Thoracic aorta (tissue), 2 donors: ENCODE results near the gene DPH3. TPM values are rescaled to one million over a fixed set of nuclear protein-coding genes. Genes with fewer than 3 reads are reported as not detected.

Source experiments
- ATAC-seq: fragments of 150-250 bp; one replicate; pipeline ENCODE4 v1.8.0; 2017; ENCODE audit warnings: low read depth; ENCODE audit not compliant: insufficient number of reproducible peaks, low FRiP score
- DNase-seq: peaks from one replicate; pipeline ENCODE4 v3.0.0-alpha.2; 2020; ENCODE audit warnings: low spot score
- H3K27ac ChIP-seq, 2 donors: fragments of 200-600 bp; sonication (generic); 1 replicate in 1 of 2; 2 replicates in 1 of 2; pipeline ENCODE4 v1.5.1; 2016; ENCODE audit warnings: mild to moderate bottlenecking in 2 of 2, moderate library complexity in 2 of 2
- H3K27me3 ChIP-seq: fragments of 200-600 bp; sonication (generic); replicated peaks from 2 replicates; pipeline ENCODE4 v1.6.0; 2016; ENCODE audit warnings: mild to moderate bottlenecking; ENCODE audit not compliant: insufficient read depth
- H3K36me3 ChIP-seq: fragments of 200-600 bp; sonication (generic); one replicate; pipeline ENCODE4 v1.5.1; 2016
- H3K4me1 ChIP-seq, 2 donors: fragments of 200-600 bp; sonication (generic); 1 replicate in 1 of 2; 2 replicates in 1 of 2; pipeline versions ENCODE4 v1.5.1 to v1.6.0; 2016; ENCODE audit warnings: low read depth in 2 of 2, mild to moderate bottlenecking in 1 of 2; ENCODE audit not compliant: control insufficient read depth in 1 of 2
- H3K4me3 ChIP-seq: fragments of 200-600 bp; sonication (generic); 2 replicates; pipeline ENCODE4 v1.5.1; 2016; ENCODE audit warnings: mild to moderate bottlenecking
- H3K9me3 ChIP-seq: fragments of 200-600 bp; sonication (generic); 2 replicates; pipeline ENCODE4 v1.5.1; 2016
- total RNA-seq, 2 donors: library from RNA; depleted of rRNA; stranded (reverse); fragments of >200 nt; gene quantifications; one replicate each; pipeline versions ENCODE4 v1.1.0 to v1.2.3, GENCODE V29; 2016
- TF ChIP-seq, protein P1 (sequence below): fragments of 200-600 bp; sonication (generic); IDR thresholded peaks from one replicate; pipeline ENCODE4 v1.5.1; 2019; ENCODE audit warnings: antibody characterized with exemption

DPH3 gene
- total RNA-seq, 2 donors from 2014 or later: 14.4 to 29.3 TPM

DNA sequence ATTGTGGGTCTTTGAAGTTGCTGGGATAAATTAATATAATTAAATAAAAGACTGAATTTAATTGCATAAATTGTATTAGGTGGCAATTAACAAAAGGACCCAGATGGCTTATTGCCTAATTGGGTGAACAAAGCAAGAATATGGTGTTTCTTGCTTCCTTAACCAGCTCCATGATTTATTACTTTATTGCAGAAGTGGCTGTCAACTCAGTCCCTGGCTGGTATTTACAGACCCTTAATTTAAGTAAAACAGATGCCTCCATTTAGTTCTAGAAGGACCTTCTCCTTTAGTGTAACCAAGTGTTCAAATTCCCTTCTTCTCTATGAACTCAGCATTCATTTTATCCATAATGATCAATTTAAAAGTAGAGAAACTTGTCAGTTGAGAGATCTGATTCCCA, 35.1 kb downstream of the DPH3 start:
- Histone ChIP-seq H3K4me3 (no peak overlapping the region), H3K27ac (no peak overlapping the region), H3K36me3 (no peaks in the 10 kb centered on the region), H3K27me3 (no peaks in the 10 kb centered on the region), H3K9me3 (no peaks in the 10 kb centered on the region), H3K4me1 (no peaks in the 10 kb centered on the region)
- TF ChIP-seq, protein P1, sequence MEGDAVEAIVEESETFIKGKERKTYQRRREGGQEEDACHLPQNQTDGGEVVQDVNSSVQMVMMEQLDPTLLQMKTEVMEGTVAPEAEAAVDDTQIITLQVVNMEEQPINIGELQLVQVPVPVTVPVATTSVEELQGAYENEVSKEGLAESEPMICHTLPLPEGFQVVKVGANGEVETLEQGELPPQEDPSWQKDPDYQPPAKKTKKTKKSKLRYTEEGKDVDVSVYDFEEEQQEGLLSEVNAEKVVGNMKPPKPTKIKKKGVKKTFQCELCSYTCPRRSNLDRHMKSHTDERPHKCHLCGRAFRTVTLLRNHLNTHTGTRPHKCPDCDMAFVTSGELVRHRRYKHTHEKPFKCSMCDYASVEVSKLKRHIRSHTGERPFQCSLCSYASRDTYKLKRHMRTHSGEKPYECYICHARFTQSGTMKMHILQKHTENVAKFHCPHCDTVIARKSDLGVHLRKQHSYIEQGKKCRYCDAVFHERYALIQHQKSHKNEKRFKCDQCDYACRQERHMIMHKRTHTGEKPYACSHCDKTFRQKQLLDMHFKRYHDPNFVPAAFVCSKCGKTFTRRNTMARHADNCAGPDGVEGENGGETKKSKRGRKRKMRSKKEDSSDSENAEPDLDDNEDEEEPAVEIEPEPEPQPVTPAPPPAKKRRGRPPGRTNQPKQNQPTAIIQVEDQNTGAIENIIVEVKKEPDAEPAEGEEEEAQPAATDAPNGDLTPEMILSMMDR: no peak
- DNase-seq: no peak
- no peak for ATAC-seq

DNA sequence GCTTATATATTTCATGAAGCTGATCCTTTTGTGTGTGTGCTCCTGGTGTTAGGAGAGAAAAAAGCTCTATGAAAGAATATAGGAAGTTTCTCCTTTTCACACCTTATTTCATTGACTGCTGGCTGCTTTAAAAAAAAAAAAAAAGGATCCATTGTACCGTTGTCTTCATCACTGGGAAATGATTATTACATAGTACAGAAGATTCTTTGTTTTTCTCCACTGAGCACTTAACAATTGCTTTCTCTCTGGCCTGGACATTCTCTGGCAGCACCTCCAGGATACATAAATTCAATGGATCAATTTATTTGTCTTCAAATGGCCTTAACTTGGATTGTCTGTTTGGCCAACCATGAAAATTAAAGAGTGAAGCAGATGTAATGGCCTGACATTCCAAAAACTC, 37.2 kb downstream of the DPH3 start:
- ATAC-seq: no peak

DNA sequence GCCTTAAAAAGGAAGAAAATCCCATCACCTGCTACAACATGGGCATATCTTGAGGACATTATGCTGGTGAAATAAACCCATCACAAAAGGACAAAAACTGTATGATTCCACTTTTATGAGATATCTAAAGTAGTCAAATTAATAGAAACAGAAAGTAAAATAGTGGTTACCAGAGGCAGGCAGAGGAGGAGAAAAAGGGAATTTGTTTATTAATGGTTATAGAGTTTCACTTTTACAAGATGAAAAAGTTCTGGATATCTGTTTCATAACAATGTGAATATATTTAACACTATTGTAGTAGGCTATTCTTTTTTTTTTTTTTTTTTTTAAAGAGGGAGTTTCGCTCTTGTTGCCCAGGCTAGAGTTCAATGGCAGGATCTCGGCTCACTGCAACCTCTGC, 40.4 kb downstream of the DPH3 start:
- Histone ChIP-seq H3K27me3 (no peaks in the 10 kb centered on the region), H3K36me3 (no peaks in the 10 kb centered on the region), H3K4me3 (no peak overlapping the region), H3K4me1 (no peaks in the 10 kb centered on the region), H3K9me3 (no peaks in the 10 kb centered on the region), H3K27ac (no peak overlapping the region)
- no peak for DNase-seq
- TF ChIP-seq, protein P1: no peak
- ATAC-seq: no peak

More for the DNA sequence above, 37.2 kb downstream of the DPH3 start:
- TF ChIP-seq, protein P1: no peak
- no peak for DNase-seq
- no peak overlapping the region for H3K4me3 ChIP-seq
- no peaks in the 10 kb centered on the region for H3K4me1 ChIP-seq
- H3K36me3 ChIP-seq: no peaks in the 10 kb centered on the region
- no peaks in the 10 kb centered on the region for H3K27me3 ChIP-seq
- H3K9me3 ChIP-seq: no peaks in the 10 kb centered on the region
- H3K27ac ChIP-seq: no peak overlapping the region

- TF ChIP-seq, protein P1: no peak
- no peaks in the 10 kb centered on the region for H3K36me3 ChIP-seq
- no peaks in the 10 kb centered on the region for H3K27me3 ChIP-seq
- no peak overlapping the region for H3K27ac ChIP-seq
- no peak overlapping the region for H3K4me3 ChIP-seq
- DNase-seq (no peak), ATAC-seq (no peak)
- no peaks in the 10 kb centered on the region for H3K4me1 ChIP-seq
- no peaks in the 10 kb centered on the region for H3K9me3 ChIP-seq
Measured at GRCh38 chr3:16222547-16222946, 42.2 kb downstream of the DPH3 start.

- no peaks in the 10 kb centered on the region for H3K4me1 ChIP-seq
- H3K36me3 ChIP-seq: no peaks in the 10 kb centered on the region
- no peak for DNase-seq
- TF ChIP-seq, protein P1: no peak
- ATAC-seq: no peak
- H3K27ac ChIP-seq: no peak overlapping the region
- H3K4me3 ChIP-seq: no peak overlapping the region
- H3K27me3 ChIP-seq: no peaks in the 10 kb centered on the region
- no peaks in the 10 kb centered on the region for H3K9me3 ChIP-seq
Measured at GRCh38 chr3:16221990-16222389, 42.8 kb downstream of the DPH3 start.
